PFSK-1 (cell line): ENCODE results near the gene RBM38. TPM values are rescaled to one million over a fixed set of nuclear protein-coding genes. Genes with fewer than 3 reads are reported as not detected.

ENCODE experiments used
- FOXP2 ChIP-seq: optimal IDR thresholded peaks from 2 replicates; pipeline ENCODE3; 2011; ENCODE audit warnings: borderline replicate concordance, control low read depth, inconsistent platforms; ENCODE audit not compliant: insufficient read depth; ENCODE audit errors: extremely low read length, extremely low read depth
- POLR2AphosphoS5 ChIP-seq: IDR thresholded peaks from 2 replicates; pipeline ENCODE4 v1.6.1; 2012; ENCODE audit warnings: low read depth, mild to moderate bottlenecking, control low read depth, low read length, moderate library complexity
- REST ChIP-seq, 2 experiments: IDR thresholded peaks; 2 replicates each; pipeline versions ENCODE4 v1.6.1 to v1.8.0; 2011 to 2012; ENCODE audit warnings: low read depth in 2 of 2, low read length in 2 of 2, control low read depth in 1 of 2, inconsistent platforms in 1 of 2, mild to moderate bottlenecking in 1 of 2, moderate library complexity in 1 of 2; ENCODE audit not compliant: insufficient read depth in 1 of 2
- SIN3A ChIP-seq: IDR thresholded peaks from 2 replicates; pipeline ENCODE4 v1.6.1; 2012; ENCODE audit warnings: mild to moderate bottlenecking, low read length, moderate library complexity, borderline replicate concordance; ENCODE audit not compliant: insufficient read depth
- TAF1 ChIP-seq: IDR thresholded peaks from 2 replicates; pipeline ENCODE4 v1.6.1; 2012; ENCODE audit warnings: low read length, control low read depth, borderline replicate concordance; ENCODE audit not compliant: insufficient read depth
- polyA plus RNA-seq: library from polyadenylated mRNA; unstranded; fragments of >200 nt; gene quantifications from one replicate; pipeline ENCODE4 v1.2.1, GENCODE V29; 2012; ENCODE audit warnings: low read depth, missing spikeins; ENCODE audit not compliant: insufficient read length

RBM38 gene
- 39.6 TPM for polyA plus RNA-seq

GRCh38 chr20:57390604-57391438 lies at the start of gene RBM38:
Gene RBM38, plus strand, starts transcription at chr20:57391396. Its CDS starts 186 bp downstream, at chr20:57391582.
- TF ChIP-seq TAF1: no peak
- TF ChIP-seq FOXP2: no peak
- no peak for TF ChIP-seq POLR2AphosphoS5
- no peak for TF ChIP-seq SIN3A
- no peak for TF ChIP-seq REST (IDR thresholded peaks at IDR 0.05; ENCODE audit: insufficient read depth in 1 of 2, low read depth in 2 of 2, low read length in 2 of 2)

GRCh38 chr20:57341663-57342062 lies 49.5 kb upstream of the RBM38 start:
- TF ChIP-seq POLR2AphosphoS5: no peak
- TF ChIP-seq FOXP2: no peak
- TF ChIP-seq TAF1: no peak
- no peak for TF ChIP-seq SIN3A
- TF ChIP-seq REST (IDR thresholded peaks at IDR 0.05; ENCODE audit: insufficient read depth in 1 of 2, low read depth in 2 of 2, low read length in 2 of 2): no peak

GRCh38 chr20:57342829-57343228 lies 48.4 kb upstream of the RBM38 start:
- TF ChIP-seq POLR2AphosphoS5 (no peak), REST (IDR thresholded peaks at IDR 0.05; ENCODE audit: insufficient read depth in 1 of 2, low read depth in 2 of 2, low read length in 2 of 2) (no peak), SIN3A (no peak), FOXP2 (no peak), TAF1 (no peak)

GRCh38 chr20:57346477-57346876 lies 44.7 kb upstream of the RBM38 start:
- TF ChIP-seq TAF1: no peak
- TF ChIP-seq SIN3A: no peak
- no peak for TF ChIP-seq REST (IDR thresholded peaks at IDR 0.05; ENCODE audit: insufficient read depth in 1 of 2, low read depth in 2 of 2, low read length in 2 of 2)
- no peak for TF ChIP-seq POLR2AphosphoS5
- no peak for TF ChIP-seq FOXP2
